Esophagus muscularis mucosa (tissue), 4 donors: ENCODE data around the gene VSIG8.

Experiments
- CTCF ChIP-seq, 3 experiments: fragments of 200-600 bp in 2 of 3; fragments of 450-650 bp in 1 of 3; sonication (generic) in 2 of 3; IDR thresholded peaks; one replicate each; pipeline ENCODE4 v1.5.1; 2017 to 2019; ENCODE audit warnings: antibody characterized with exemption in 3 of 3, mild to moderate bottlenecking in 2 of 3, moderate library complexity in 1 of 3
- EP300 ChIP-seq: sonication (generic); formaldehyde crosslinking; IDR thresholded peaks from one replicate; pipeline ENCODE4 v1.6.1; 2017; ENCODE audit warnings: antibody characterized with exemption
- POLR2AphosphoS5 ChIP-seq, 2 donors: sonication (generic); formaldehyde crosslinking; IDR thresholded peaks; one replicate each; pipeline ENCODE4 v1.6.1; 2017; ENCODE audit warnings: antibody characterized with exemption in 2 of 2

DNA sequence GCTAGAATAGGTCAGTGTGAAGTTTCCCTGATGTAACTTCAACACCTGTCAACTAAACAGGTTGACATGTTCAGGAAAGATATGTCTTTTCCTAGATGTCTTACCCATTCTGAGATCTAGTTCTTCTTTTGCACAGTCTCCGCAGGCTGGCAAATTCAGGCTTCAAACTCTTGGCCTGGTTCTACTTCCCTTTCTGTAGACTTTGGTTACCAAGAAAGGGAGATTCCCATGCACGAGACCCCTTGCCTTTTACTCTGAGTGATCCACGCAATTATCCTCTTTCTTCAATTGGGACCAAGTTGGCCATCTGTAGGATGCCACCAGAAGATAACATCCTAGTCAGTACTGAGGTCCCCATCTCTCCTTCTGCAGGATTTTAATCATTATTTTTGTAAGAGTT, 35.5 kb upstream of the VSIG8 start:
- no peak for TF ChIP-seq POLR2AphosphoS5 (IDR thresholded peaks at IDR 0.05)
- no peak for TF ChIP-seq CTCF (IDR thresholded peaks at IDR 0.05)
- no peak for TF ChIP-seq EP300
